ENCODE data around the gene ATP8A2.

GRCh38 chr13:25992076-25992475 is 620.3 kb downstream of the ATP8A2 start:
- TF ChIP-seq EZH2 (IDR thresholded peaks at IDR 0.05) (no peak), FOXP2 (optimal IDR thresholded peaks at IDR 0.05; ENCODE audit: control extremely low read depth, extremely low read length, insufficient read depth) (no peak), POLR2AphosphoS5 (IDR thresholded peaks at IDR 0.05; ENCODE audit: borderline replicate concordance, low read depth, low read length) (no peak)
